Tibial nerve (tissue), 4 donors: ENCODE measurements around the gene PROSER2.

Source experiments
- CTCF ChIP-seq, 5 experiments: fragments of 200-600 bp in 3 of 5; fragments of 450-650 bp in 2 of 5; sonication (generic) in 3 of 5; IDR thresholded peaks; one replicate each; pipeline ENCODE4 v1.5.1; 2016 to 2019; ENCODE audit warnings: antibody characterized with exemption in 5 of 5, mild to moderate bottlenecking in 3 of 5, moderate library complexity in 2 of 5
- EP300 ChIP-seq, 2 donors: sonication (generic); formaldehyde crosslinking; IDR thresholded peaks; one replicate each; pipeline ENCODE4 v1.6.1; 2017; ENCODE audit warnings: antibody characterized with exemption in 2 of 2, mild to moderate bottlenecking in 1 of 2
- POLR2A ChIP-seq, 2 donors: fragments of 450-650 bp; IDR thresholded peaks; one replicate each; pipeline ENCODE4 v1.6.1; 2017; ENCODE audit warnings: antibody characterized with exemption in 2 of 2, mild to moderate bottlenecking in 2 of 2, moderate library complexity in 2 of 2

GRCh38 chr10:11870461-11870780 is 47.3 kb downstream of the PROSER2 start:
- TF ChIP-seq EP300 (IDR thresholded peaks at IDR 0.05) (no peak), POLR2A (IDR thresholded peaks at IDR 0.05) (no peak), CTCF (IDR thresholded peaks at IDR 0.05) (no peak)
